HepG2 (cell line): Measurements from ENCODE around the gene RPL34. TPM values are rescaled to one million over a fixed set of nuclear protein-coding genes. Genes with fewer than 3 reads are reported as not detected.

Experiments
- EP300 ChIP-seq, 3 experiments: sonication (generic) in 1 of 3; formaldehyde crosslinking in 1 of 3; IDR thresholded peaks; 2 replicates each; pipeline versions ENCODE4 v1.5.1 to v1.6.1; 2011 to 2020; ENCODE audit warnings: low read depth in 2 of 3, low read length in 2 of 3, borderline replicate concordance in 1 of 3, improper control_type of control experiment in 1 of 3, mild to moderate bottlenecking in 1 of 3, missing genetic modification reagents in 1 of 3, moderate library complexity in 1 of 3
- PRMT3 ChIP-seq: sonication (generic); formaldehyde crosslinking; IDR thresholded peaks from 2 replicates; pipeline ENCODE4 v1.8.1; 2022; ENCODE audit warnings: low read depth, mild to moderate bottlenecking, moderate library complexity, missing genetic modification reagents, borderline replicate concordance
- SMYD3 ChIP-seq: sonication (generic); formaldehyde crosslinking; IDR thresholded peaks from 2 replicates; pipeline ENCODE4 v1.8.1; 2023; ENCODE audit warnings: mild to moderate bottlenecking, missing genetic modification reagents
- TGIF2 ChIP-seq: IDR thresholded peaks from 2 replicates; pipeline ENCODE4 v1.6.1; 2016; ENCODE audit warnings: control low read depth, missing compliant biosample characterization
- ZNF251 ChIP-seq: sonication (generic); formaldehyde crosslinking; IDR thresholded peaks from 2 replicates; pipeline ENCODE4 v1.9.0; 2021; ENCODE audit warnings: mild to moderate bottlenecking, missing genetic modification reagents
- ZNF431 ChIP-seq: sonication (generic); formaldehyde crosslinking; IDR thresholded peaks from 2 replicates; pipeline ENCODE4 v1.9.0; 2022; ENCODE audit warnings: missing genetic modification reagents, low read depth, mild to moderate bottlenecking, borderline replicate concordance
- ZNF552 ChIP-seq: sonication (generic); formaldehyde crosslinking; IDR thresholded peaks from 2 replicates; pipeline ENCODE4 v1.9.0; 2022; ENCODE audit warnings: missing genetic modification reagents, mild to moderate bottlenecking, borderline replicate concordance
- polyA plus RNA-seq, 8 experiments: library from polyadenylated mRNA; depleted of rRNA in 3 of 8; stranded (reverse) in 7 of 8; unstranded in 1 of 8; fragments of >200 nt; fragmentation: Illumina TruSeq in 4 of 8; extraction: Trizol in 4 of 8; gene quantifications; 2 replicates each; pipeline versions ENCODE4 v1.2.1 to v1.2.3, GENCODE V29; 2011 to 2016; ENCODE audit warnings: low read depth in 4 of 8, missing spikeins in 1 of 8, mixed read lengths in 1 of 8; ENCODE audit not compliant: insufficient read depth in 1 of 8
- total RNA-seq, 5 experiments: library from RNA; depleted of rRNA; stranded (reverse); fragments of >200 nt; fragmentation: Illumina TruSeq; extraction: Trizol; gene quantifications; 2 replicates each; pipeline ENCODE4 v1.2.3, GENCODE V29; 2016; ENCODE audit warnings: low read depth in 1 of 5
- TF ChIP-seq, protein P1 (sequence below): sonication (generic); formaldehyde crosslinking; IDR thresholded peaks from 2 replicates; pipeline ENCODE4 v1.4.0; 2020; ENCODE audit warnings: missing genetic modification reagents
- TF ChIP-seq, protein P2 (sequence below): sonication (generic); formaldehyde crosslinking; IDR thresholded peaks from 2 replicates; pipeline ENCODE4 v1.5.1; 2020; ENCODE audit warnings: mild to moderate bottlenecking, missing genetic modification reagents, borderline replicate concordance
- TF ChIP-seq, protein P3 (sequence below): sonication (generic); formaldehyde crosslinking; IDR thresholded peaks from 2 replicates; pipeline ENCODE4 v1.4.0; 2020; ENCODE audit warnings: missing genetic modification reagents, borderline replicate concordance
- TF ChIP-seq, protein P4 (sequence below): IDR thresholded peaks from 2 replicates; pipeline ENCODE4 v1.6.1; 2016; ENCODE audit warnings: low read depth, control low read depth
- TF ChIP-seq, protein P5 (sequence below): sonication (generic); formaldehyde crosslinking; IDR thresholded peaks from 2 replicates; pipeline ENCODE4 v1.5.1; 2020; ENCODE audit warnings: mild to moderate bottlenecking, missing genetic modification reagents, moderate library complexity
- TF ChIP-seq, protein P6 (sequence below): sonication (generic); formaldehyde crosslinking; IDR thresholded peaks from 2 replicates; pipeline ENCODE4 v1.4.0; 2020; ENCODE audit warnings: missing genetic modification reagents

Gene RPL34
- total and polyA plus RNA-seq, 2 of the 13 experiments (the other 11 are each of a cell fraction or from before 2014, with no cell fraction given): 2,235 to 3,985 TPM

DNA sequence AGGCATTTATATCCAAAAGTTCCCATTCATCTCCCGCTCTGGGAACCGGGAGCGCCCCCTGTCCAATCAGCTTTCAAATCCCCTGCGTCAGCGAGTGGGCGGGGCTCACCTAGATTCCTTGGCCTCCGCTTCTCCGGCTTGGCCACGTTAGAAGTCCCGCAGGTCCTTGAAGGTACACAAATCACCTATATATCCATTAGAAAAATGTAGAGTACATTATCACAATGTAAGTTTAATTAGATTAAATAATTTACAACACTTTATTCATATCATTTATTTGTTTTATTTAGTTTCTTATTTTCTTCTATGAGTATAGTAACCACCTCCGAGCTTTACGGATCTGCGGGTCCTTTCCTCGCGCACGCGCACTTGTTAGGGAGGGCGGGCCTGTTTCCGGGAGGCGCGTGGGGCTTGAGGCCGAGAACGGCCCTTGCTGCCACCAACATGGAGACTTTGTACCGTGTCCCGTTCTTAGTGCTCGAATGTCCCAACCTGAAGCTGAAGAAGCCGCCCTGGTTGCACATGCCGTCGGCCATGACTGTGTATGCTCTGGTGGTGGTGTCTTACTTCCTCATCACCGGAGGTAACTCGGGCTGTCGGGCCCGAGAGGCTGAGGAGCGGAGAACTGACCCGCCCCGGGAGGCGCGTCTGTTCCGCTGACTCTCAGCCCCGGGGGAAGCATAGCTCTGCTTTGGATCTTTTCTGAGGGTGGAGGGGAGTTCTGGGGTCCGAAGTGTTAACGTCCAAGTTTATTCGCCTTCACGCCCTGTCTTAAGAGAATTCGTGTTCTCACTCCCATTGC, 30.0 kb downstream of the RPL34 start, which contains the start of gene OSTC (continued):
- TF ChIP-seq, protein P1, sequence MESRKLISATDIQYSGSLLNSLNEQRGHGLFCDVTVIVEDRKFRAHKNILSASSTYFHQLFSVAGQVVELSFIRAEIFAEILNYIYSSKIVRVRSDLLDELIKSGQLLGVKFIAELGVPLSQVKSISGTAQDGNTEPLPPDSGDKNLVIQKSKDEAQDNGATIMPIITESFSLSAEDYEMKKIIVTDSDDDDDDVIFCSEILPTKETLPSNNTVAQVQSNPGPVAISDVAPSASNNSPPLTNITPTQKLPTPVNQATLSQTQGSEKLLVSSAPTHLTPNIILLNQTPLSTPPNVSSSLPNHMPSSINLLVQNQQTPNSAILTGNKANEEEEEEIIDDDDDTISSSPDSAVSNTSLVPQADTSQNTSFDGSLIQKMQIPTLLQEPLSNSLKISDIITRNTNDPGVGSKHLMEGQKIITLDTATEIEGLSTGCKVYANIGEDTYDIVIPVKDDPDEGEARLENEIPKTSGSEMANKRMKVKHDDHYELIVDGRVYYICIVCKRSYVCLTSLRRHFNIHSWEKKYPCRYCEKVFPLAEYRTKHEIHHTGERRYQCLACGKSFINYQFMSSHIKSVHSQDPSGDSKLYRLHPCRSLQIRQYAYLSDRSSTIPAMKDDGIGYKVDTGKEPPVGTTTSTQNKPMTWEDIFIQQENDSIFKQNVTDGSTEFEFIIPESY (CRISPR knock-in tag): no peak
- TF ChIP-seq, protein P2, sequence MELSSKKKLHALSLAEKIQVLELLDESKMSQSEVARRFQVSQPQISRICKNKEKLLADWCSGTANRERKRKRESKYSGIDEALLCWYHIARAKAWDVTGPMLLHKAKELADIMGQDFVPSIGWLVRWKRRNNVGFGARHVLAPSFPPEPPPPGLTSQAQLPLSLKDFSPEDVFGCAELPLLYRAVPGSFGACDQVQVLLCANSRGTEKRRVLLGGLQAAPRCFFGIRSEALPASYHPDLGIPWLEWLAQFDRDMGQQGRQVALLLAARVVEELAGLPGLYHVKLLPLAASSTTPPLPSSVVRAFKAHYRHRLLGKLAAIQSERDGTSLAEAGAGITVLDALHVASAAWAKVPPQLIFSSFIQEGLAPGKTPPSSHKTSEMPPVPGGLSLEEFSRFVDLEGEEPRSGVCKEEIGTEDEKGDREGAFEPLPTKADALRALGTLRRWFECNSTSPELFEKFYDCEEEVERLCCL (CRISPR knock-in tag): no peak
- TF ChIP-seq SMYD3 (CRISPR knock-in tag) (0 out of 2 replicates have a peak, but pooled peaks have one; percentile 54), ZNF431 (CRISPR knock-in tag) (no peak), PRMT3 (CRISPR knock-in tag) (no peak), TGIF2 (CRISPR knock-in tag) (peak; percentile 63; the same call in 1 of the 2 replicates), ZNF251 (CRISPR knock-in tag) (no peak), EP300 (IDR thresholded peaks at IDR 0.05; ENCODE audit: low read depth in 2 of 2, low read length in 2 of 2) (peak in 1 of 2 experiments; percentile 100; a peak in 1 of 4 replicates), EP300 (CRISPR knock-in tag; IDR thresholded peaks at IDR 0.05; ENCODE audit: borderline replicate concordance) (no peak), ZNF552 (CRISPR knock-in tag) (no peak)
- TF ChIP-seq, protein P3, sequence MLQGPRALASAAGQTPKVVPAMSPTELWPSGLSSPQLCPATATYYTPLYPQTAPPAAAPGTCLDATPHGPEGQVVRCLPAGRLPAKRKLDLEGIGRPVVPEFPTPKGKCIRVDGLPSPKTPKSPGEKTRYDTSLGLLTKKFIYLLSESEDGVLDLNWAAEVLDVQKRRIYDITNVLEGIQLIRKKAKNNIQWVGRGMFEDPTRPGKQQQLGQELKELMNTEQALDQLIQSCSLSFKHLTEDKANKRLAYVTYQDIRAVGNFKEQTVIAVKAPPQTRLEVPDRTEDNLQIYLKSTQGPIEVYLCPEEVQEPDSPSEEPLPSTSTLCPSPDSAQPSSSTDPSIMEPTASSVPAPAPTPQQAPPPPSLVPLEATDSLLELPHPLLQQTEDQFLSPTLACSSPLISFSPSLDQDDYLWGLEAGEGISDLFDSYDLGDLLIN: no peak
- TF ChIP-seq, protein P4, sequence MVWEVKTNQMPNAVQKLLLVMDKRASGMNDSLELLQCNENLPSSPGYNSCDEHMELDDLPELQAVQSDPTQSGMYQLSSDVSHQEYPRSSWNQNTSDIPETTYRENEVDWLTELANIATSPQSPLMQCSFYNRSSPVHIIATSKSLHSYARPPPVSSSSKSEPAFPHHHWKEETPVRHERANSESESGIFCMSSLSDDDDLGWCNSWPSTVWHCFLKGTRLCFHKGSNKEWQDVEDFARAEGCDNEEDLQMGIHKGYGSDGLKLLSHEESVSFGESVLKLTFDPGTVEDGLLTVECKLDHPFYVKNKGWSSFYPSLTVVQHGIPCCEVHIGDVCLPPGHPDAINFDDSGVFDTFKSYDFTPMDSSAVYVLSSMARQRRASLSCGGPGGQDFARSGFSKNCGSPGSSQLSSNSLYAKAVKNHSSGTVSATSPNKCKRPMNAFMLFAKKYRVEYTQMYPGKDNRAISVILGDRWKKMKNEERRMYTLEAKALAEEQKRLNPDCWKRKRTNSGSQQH: peak; percentile 76; the same call in 1 of the 2 replicates
- TF ChIP-seq, protein P5, sequence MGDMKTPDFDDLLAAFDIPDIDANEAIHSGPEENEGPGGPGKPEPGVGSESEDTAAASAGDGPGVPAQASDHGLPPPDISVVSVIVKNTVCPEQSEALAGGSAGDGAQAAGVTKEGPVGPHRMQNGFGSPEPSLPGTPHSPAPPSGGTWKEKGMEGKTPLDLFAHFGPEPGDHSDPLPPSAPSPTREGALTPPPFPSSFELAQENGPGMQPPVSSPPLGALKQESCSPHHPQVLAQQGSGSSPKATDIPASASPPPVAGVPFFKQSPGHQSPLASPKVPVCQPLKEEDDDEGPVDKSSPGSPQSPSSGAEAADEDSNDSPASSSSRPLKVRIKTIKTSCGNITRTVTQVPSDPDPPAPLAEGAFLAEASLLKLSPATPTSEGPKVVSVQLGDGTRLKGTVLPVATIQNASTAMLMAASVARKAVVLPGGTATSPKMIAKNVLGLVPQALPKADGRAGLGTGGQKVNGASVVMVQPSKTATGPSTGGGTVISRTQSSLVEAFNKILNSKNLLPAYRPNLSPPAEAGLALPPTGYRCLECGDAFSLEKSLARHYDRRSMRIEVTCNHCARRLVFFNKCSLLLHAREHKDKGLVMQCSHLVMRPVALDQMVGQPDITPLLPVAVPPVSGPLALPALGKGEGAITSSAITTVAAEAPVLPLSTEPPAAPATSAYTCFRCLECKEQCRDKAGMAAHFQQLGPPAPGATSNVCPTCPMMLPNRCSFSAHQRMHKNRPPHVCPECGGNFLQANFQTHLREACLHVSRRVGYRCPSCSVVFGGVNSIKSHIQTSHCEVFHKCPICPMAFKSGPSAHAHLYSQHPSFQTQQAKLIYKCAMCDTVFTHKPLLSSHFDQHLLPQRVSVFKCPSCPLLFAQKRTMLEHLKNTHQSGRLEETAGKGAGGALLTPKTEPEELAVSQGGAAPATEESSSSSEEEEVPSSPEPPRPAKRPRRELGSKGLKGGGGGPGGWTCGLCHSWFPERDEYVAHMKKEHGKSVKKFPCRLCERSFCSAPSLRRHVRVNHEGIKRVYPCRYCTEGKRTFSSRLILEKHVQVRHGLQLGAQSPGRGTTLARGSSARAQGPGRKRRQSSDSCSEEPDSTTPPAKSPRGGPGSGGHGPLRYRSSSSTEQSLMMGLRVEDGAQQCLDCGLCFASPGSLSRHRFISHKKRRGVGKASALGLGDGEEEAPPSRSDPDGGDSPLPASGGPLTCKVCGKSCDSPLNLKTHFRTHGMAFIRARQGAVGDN (CRISPR knock-in tag): peak; percentile 81
- TF ChIP-seq, protein P6, sequence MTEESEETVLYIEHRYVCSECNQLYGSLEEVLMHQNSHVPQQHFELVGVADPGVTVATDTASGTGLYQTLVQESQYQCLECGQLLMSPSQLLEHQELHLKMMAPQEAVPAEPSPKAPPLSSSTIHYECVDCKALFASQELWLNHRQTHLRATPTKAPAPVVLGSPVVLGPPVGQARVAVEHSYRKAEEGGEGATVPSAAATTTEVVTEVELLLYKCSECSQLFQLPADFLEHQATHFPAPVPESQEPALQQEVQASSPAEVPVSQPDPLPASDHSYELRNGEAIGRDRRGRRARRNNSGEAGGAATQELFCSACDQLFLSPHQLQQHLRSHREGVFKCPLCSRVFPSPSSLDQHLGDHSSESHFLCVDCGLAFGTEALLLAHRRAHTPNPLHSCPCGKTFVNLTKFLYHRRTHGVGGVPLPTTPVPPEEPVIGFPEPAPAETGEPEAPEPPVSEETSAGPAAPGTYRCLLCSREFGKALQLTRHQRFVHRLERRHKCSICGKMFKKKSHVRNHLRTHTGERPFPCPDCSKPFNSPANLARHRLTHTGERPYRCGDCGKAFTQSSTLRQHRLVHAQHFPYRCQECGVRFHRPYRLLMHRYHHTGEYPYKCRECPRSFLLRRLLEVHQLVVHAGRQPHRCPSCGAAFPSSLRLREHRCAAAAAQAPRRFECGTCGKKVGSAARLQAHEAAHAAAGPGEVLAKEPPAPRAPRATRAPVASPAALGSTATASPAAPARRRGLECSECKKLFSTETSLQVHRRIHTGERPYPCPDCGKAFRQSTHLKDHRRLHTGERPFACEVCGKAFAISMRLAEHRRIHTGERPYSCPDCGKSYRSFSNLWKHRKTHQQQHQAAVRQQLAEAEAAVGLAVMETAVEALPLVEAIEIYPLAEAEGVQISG (CRISPR knock-in tag): peak; percentile 70
